Caco-2 (cell line): ENCODE measurements around the gene ZBTB11. TPM values are rescaled to one million over a fixed set of nuclear protein-coding genes. Genes with fewer than 3 reads are reported as not detected.

ENCODE experiments used
- total RNA-seq: library from RNA; stranded (reverse); gene quantifications from 2 replicates; pipeline ENCODE4 v1.2.3, GENCODE V29; 2022

The ZBTB11 gene
- total RNA-seq, 1 experiment from 2014 or later = 16.4 TPM

Other genes with a start within 250 kb of the ZBTB11 start
- 7.6 and 8.5 TPM in 2 replicates for gene SENP7, start 163.9 kb downstream of the ZBTB11 start, total RNA-seq
- gene TRMT10C, start 115.3 kb downstream of the ZBTB11 start, total RNA-seq = 25.7 and 28.1 TPM in 2 replicates
- gene PCNP, start 103.0 kb downstream of the ZBTB11 start, total RNA-seq = 128 and 141 TPM in 2 replicates
- gene RPL24, start 9.6 kb upstream of the ZBTB11 start, total RNA-seq = 958 and 971 TPM in 2 replicates
- gene CEP97, start 47.5 kb upstream of the ZBTB11 start, total RNA-seq = 4.3 and 4.5 TPM in 2 replicates
- 4.9 and 5.3 TPM in 2 replicates for gene NXPE3, start 102.1 kb upstream of the ZBTB11 start, total RNA-seq
- 20.2 and 24.5 TPM in 2 replicates for gene NFKBIZ, start 172.4 kb upstream of the ZBTB11 start, total RNA-seq